IPS DF 4.7 (cell line): ENCODE measurements around the gene AMBRA1.

Source experiments
- DNase-seq: peaks from one replicate; pipeline ENCODE4 v3.0.0-alpha.2; 2013; ENCODE audit warnings: low spot score; ENCODE audit errors: extremely low read depth

The AMBRA1 gene

GRCh38 chr11:46570790-46571398 is 22.9 kb downstream of the AMBRA1 start:
- no peak for DNase-seq

- no peak for DNase-seq
Measured at GRCh38 chr11:46565232-46565840, 28.5 kb downstream of the AMBRA1 start.

GRCh38 chr11:46564459-46564858 is 29.4 kb downstream of the AMBRA1 start:
- no peak for DNase-seq

GRCh38 chr11:46562527-46562926 is 31.3 kb downstream of the AMBRA1 start:
- DNase-seq, result no peak

- DNase-seq, result no peak
Measured at GRCh38 chr11:46560300-46560991, 33.4 kb downstream of the AMBRA1 start.

GRCh38 chr11:46559815-46560214 is 34.0 kb downstream of the AMBRA1 start:
- no peak for DNase-seq

GRCh38 chr11:46557684-46558151 is 36.1 kb downstream of the AMBRA1 start:
- DNase-seq, result no peak

- DNase-seq, result no peak
Measured at GRCh38 chr11:46555267-46556054, 38.4 kb downstream of the AMBRA1 start.

GRCh38 chr11:46554213-46555147 is 39.3 kb downstream of the AMBRA1 start:
- no peak for DNase-seq

GRCh38 chr11:46553814-46554212 is 40.0 kb downstream of the AMBRA1 start:
- DNase-seq, result no peak

GRCh38 chr11:46551261-46551660 is 42.6 kb downstream of the AMBRA1 start:
- no peak for DNase-seq

GRCh38 chr11:46547579-46547978 is 46.2 kb downstream of the AMBRA1 start:
- DNase-seq, result no peak

- no peak for DNase-seq
Measured at GRCh38 chr11:46543564-46543963, 50.3 kb downstream of the AMBRA1 start.

- DNase-seq, result no peak
Measured at GRCh38 chr11:46541593-46542371, 52.0 kb downstream of the AMBRA1 start.

GRCh38 chr11:46540807-46541206 is 53.0 kb downstream of the AMBRA1 start:
- DNase-seq, result no peak

- peak; percentile 97 for DNase-seq
Measured at GRCh38 chr11:46537537-46538295, 56.1 kb downstream of the AMBRA1 start.

- no peak for DNase-seq
Measured at GRCh38 chr11:46537121-46537520, 56.7 kb downstream of the AMBRA1 start.

GRCh38 chr11:46535688-46536087 is 58.1 kb downstream of the AMBRA1 start:
- DNase-seq, result no peak

GRCh38 chr11:46534711-46535110 is 59.1 kb downstream of the AMBRA1 start:
- DNase-seq, result no peak
